ENCODE data around the gene SDK2.

The SDK2 gene

DNA sequence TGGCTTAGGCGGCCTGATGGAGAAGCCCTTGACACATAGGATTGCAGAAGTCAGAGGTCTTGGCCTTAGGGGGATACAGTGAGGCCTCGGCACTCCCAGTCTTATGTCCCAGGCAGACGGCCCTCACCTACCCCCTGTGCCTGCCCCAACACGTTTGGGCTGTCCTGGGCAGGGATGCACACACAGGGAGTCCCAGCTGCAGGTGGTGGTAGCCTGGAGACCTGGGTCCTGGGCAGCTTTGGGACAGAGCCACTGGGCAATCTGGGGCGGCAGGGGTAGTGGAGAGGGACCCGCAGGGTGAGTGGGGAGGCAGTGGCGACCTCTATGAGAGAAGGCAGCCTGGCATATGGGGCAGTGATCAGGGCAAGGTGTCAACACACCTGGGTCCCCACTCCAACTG lies 48.3 kb downstream of the SDK2 start:
- Histone ChIP-seq H3F3A (ENCODE audit: insufficient read depth, low read length) (no peaks in the 10 kb centered on the region), H3K79me2 (ENCODE audit: low read length) (no peaks in the 10 kb centered on the region), H3K9ac (ENCODE audit: low read length) (no peak overlapping the region), H3K4me3 (ENCODE audit: low read length) (no peak overlapping the region), H4K20me1 (ENCODE audit: insufficient read depth, low read length) (no peaks in the 10 kb centered on the region), H3K27ac (ENCODE audit: low read length) (no peak overlapping the region), H3K4me2 (ENCODE audit: low read depth, low read length) (no peak overlapping the region), H3K27me3 (replicated peaks; ENCODE audit: insufficient read depth, low read length) (peaks cover 46% of the 10 kb centered on the region), H3K4me1 (ENCODE audit: low read length) (peaks cover 4% of the 10 kb centered on the region; the same call in 1 of the 2 replicates), H2AFZ (ENCODE audit: low read length) (no peak overlapping the region), H3K9me2 (replicated peaks; ENCODE audit: insufficient read depth, low read length) (no peaks in the 10 kb centered on the region), H3K36me3 (replicated peaks; ENCODE audit: insufficient read depth, low read length) (no peaks in the 10 kb centered on the region), H3K9me3 (replicated peaks; ENCODE audit: insufficient read depth, low read length) (no peaks in the 10 kb centered on the region)
- no peak for TF ChIP-seq EZH2 (optimal IDR thresholded peaks at IDR 0.05; ENCODE audit: low read depth, low read length)
- TF ChIP-seq, protein P1, sequence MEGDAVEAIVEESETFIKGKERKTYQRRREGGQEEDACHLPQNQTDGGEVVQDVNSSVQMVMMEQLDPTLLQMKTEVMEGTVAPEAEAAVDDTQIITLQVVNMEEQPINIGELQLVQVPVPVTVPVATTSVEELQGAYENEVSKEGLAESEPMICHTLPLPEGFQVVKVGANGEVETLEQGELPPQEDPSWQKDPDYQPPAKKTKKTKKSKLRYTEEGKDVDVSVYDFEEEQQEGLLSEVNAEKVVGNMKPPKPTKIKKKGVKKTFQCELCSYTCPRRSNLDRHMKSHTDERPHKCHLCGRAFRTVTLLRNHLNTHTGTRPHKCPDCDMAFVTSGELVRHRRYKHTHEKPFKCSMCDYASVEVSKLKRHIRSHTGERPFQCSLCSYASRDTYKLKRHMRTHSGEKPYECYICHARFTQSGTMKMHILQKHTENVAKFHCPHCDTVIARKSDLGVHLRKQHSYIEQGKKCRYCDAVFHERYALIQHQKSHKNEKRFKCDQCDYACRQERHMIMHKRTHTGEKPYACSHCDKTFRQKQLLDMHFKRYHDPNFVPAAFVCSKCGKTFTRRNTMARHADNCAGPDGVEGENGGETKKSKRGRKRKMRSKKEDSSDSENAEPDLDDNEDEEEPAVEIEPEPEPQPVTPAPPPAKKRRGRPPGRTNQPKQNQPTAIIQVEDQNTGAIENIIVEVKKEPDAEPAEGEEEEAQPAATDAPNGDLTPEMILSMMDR (IDR thresholded peaks at IDR 0.05; ENCODE audit: low read length), result no peak
- TF ChIP-seq EZH2phosphoT487 (IDR thresholded peaks at IDR 0.05; ENCODE audit: low read length), result no peak
- no peak for DNase-seq

DNA sequence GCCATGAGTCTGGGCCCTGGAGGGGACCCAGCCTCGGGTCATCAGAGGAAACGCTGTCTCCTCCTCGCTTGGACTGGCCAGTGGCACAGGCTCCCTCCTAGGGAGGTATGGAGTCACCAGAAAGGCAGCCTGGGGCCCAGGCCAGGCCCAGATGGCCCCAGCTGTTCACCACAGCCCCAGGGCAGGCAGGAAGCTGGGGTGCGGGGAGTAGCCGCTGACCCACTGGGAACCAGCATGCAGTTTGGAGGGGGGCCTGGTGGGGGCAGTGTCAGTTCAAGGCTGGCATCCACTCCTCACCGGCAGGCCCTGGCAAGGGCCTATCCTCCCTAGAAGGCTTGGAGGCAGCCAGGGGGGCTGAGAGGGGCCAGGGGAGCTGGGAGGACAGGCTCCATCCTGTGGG lies 48.8 kb downstream of the SDK2 start:
- peaks cover 43% of the 10 kb centered on the region for H3K27me3 ChIP-seq (replicated peaks; ENCODE audit: insufficient read depth, low read length)
- no peak overlapping the region for H3K4me3 ChIP-seq (ENCODE audit: low read length)
- H3K9me3 ChIP-seq (replicated peaks; ENCODE audit: insufficient read depth, low read length), result no peaks in the 10 kb centered on the region
- DNase-seq, result no peak
- no peak overlapping the region for H2AFZ ChIP-seq (ENCODE audit: low read length)
- H3K4me2 ChIP-seq (ENCODE audit: low read depth, low read length), result no peak overlapping the region
- H3K79me2 ChIP-seq (ENCODE audit: low read length), result no peaks in the 10 kb centered on the region
- H3K4me1 ChIP-seq (ENCODE audit: low read length), result peaks cover 4% of the 10 kb centered on the region; the same call in 1 of the 2 replicates
- no peaks in the 10 kb centered on the region for H3K9me2 ChIP-seq (replicated peaks; ENCODE audit: insufficient read depth, low read length)
- no peak overlapping the region for H3K9ac ChIP-seq (ENCODE audit: low read length)
- H3K27ac ChIP-seq (ENCODE audit: low read length), result no peak overlapping the region
- H3F3A ChIP-seq (ENCODE audit: insufficient read depth, low read length), result no peaks in the 10 kb centered on the region
- H4K20me1 ChIP-seq (ENCODE audit: insufficient read depth, low read length), result no peaks in the 10 kb centered on the region
- H3K36me3 ChIP-seq (replicated peaks; ENCODE audit: insufficient read depth, low read length), result no peaks in the 10 kb centered on the region
- TF ChIP-seq EZH2 (optimal IDR thresholded peaks at IDR 0.05; ENCODE audit: low read depth, low read length) (no peak), EZH2phosphoT487 (IDR thresholded peaks at IDR 0.05; ENCODE audit: low read length) (no peak)
- TF ChIP-seq, protein P1 (IDR thresholded peaks at IDR 0.05; ENCODE audit: low read length), result no peak; the same call in 1 of the 2 replicates

DNA sequence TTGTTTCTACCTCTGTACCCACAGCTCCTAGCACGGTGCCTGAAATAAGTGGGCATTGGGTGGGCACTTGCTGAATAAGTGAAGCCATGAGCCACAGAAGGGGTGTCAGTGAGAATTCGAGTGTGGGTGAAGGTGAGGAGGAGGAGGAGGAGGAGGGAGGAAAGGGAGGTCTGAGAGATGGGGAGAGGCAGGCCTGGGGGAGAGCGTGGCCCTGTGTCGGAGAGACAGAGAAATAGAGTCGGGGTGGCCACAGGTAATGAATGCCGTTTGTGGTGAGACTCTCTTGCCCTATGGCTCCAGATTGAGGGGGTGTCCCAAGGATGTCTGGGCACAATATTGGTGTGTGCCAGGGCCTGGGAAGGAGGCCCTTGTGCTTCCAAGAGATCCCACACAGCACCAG lies 49.2 kb downstream of the SDK2 start:
- H3K9me3 ChIP-seq (replicated peaks; ENCODE audit: insufficient read depth, low read length), result no peaks in the 10 kb centered on the region
- H3K4me1 ChIP-seq (ENCODE audit: low read length), result peaks cover 4% of the 10 kb centered on the region; the same call in 1 of the 2 replicates
- no peaks in the 10 kb centered on the region for H4K20me1 ChIP-seq (ENCODE audit: insufficient read depth, low read length)
- H3K27ac ChIP-seq (ENCODE audit: low read length), result no peak overlapping the region
- no peaks in the 10 kb centered on the region for H3K36me3 ChIP-seq (replicated peaks; ENCODE audit: insufficient read depth, low read length)
- peaks cover 39% of the 10 kb centered on the region for H3K27me3 ChIP-seq (replicated peaks; ENCODE audit: insufficient read depth, low read length)
- H2AFZ ChIP-seq (ENCODE audit: low read length), result no peak overlapping the region
- no peak overlapping the region for H3K9ac ChIP-seq (ENCODE audit: low read length)
- H3K4me3 ChIP-seq (ENCODE audit: low read length), result no peak overlapping the region
- H3F3A ChIP-seq (ENCODE audit: insufficient read depth, low read length), result no peaks in the 10 kb centered on the region
- no peaks in the 10 kb centered on the region for H3K79me2 ChIP-seq (ENCODE audit: low read length)
- no peaks in the 10 kb centered on the region for H3K9me2 ChIP-seq (replicated peaks; ENCODE audit: insufficient read depth, low read length)
- no peak for DNase-seq
- TF ChIP-seq, protein P1 (IDR thresholded peaks at IDR 0.05; ENCODE audit: low read length), result no peak
- TF ChIP-seq EZH2phosphoT487 (IDR thresholded peaks at IDR 0.05; ENCODE audit: low read length), result no peak
- no peak for TF ChIP-seq EZH2 (optimal IDR thresholded peaks at IDR 0.05; ENCODE audit: low read depth, low read length)
- no peak overlapping the region for H3K4me2 ChIP-seq (ENCODE audit: low read depth, low read length)

Data from MM.1S (cell line).